Heart right ventricle (tissue), 16 donors: Measurements from ENCODE around the gene KCNQ1. TPM values are rescaled to one million over a fixed set of nuclear protein-coding genes. Genes with fewer than 3 reads are reported as not detected.

Source experiments
- ATAC-seq, 8 donors: fragments of 200-7000 bp; cut with Tn5 transposase; one replicate each; pipeline ENCODE4 v1.9.1; 2020; ENCODE audit warnings: mild to moderate bottlenecking in 8 of 8, moderate library complexity in 8 of 8, moderate number of reproducible peaks in 1 of 8
- DNase-seq, 2 donors: peaks; one replicate each; pipeline ENCODE4 v3.0.0-alpha.2; 2020
- H3K27ac ChIP-seq, 10 donors: fragments of 200-600 bp; sonication (generic) in 2 of 10; one replicate each; pipeline versions ENCODE4 v1.5.0 to v1.8.0; 2020 to 2022; ENCODE audit warnings: mild to moderate bottlenecking in 3 of 10
- H3K27me3 ChIP-seq, 7 donors: fragments of 200-600 bp; one replicate each; pipeline ENCODE4 v1.8.0; 2021 to 2022; ENCODE audit warnings: mild to moderate bottlenecking in 2 of 7
- H3K36me3 ChIP-seq, 9 donors: fragments of 200-600 bp; sonication (generic) in 1 of 9; one replicate each; pipeline versions ENCODE4 v1.5.0 to v1.8.0; 2020 to 2022; ENCODE audit warnings: mild to moderate bottlenecking in 2 of 9
- H3K4me1 ChIP-seq, 9 donors: fragments of 200-600 bp; sonication (generic) in 1 of 9; one replicate each; pipeline versions ENCODE4 v1.5.0 to v1.8.0; 2020 to 2022; ENCODE audit warnings: mild to moderate bottlenecking in 4 of 9
- H3K4me3 ChIP-seq, 10 donors: fragments of 200-600 bp; sonication (generic) in 2 of 10; one replicate each; pipeline versions ENCODE4 v1.5.0 to v1.8.0; 2020 to 2022; ENCODE audit warnings: mild to moderate bottlenecking in 7 of 10, moderate library complexity in 2 of 10
- H3K9me3 ChIP-seq, 11 donors: fragments of 200-600 bp in 10 of 11; sonication (generic) in 2 of 11; one replicate each; pipeline versions ENCODE4 v1.5.0 to v1.8.0; 2013 to 2022; ENCODE audit warnings: mild to moderate bottlenecking in 2 of 11, control low read depth in 1 of 11, moderate library complexity in 1 of 11
- CTCF ChIP-seq, 9 donors: fragments of 200-600 bp; sonication (generic) in 2 of 9; IDR thresholded peaks; one replicate each; pipeline versions ENCODE4 v1.5.0 to v1.8.0; 2021 to 2022; ENCODE audit warnings: antibody characterized with exemption in 9 of 9, mild to moderate bottlenecking in 5 of 9, moderate library complexity in 1 of 9
- WGBS, 2 donors: extraction: QIAGEN DNeasy Blood & Tissue Kit; methylation state at CpG; one replicate each; pipeline ENCODE4 v1.1.7; 2013; ENCODE audit warnings: inconsistent platforms in 1 of 2; 5-methylcytosine and 5-hydroxymethylcytosine counted together
- intact Hi-C, 10 donors: fragments of 100-400 bp; cut with DNase I; formaldehyde crosslinking; loops; one replicate each; pipeline versions ENCODE4 v1.11.1 to v1.14.2; 2022
- polyA plus RNA-seq, 2 donors: library from polyadenylated mRNA; stranded (reverse); fragments of 200-250 nt; gene quantifications; one replicate each; pipeline ENCODE4 v1.2.3, GENCODE V29; 2013
- total RNA-seq, 10 donors: library from RNA; stranded (reverse); fragmentation: NEBNext Ultra II Directional in 3 of 10; extraction: Animal tissue kit (Norgen Biotek cat#: 25700) in 3 of 10; gene quantifications; one replicate each; pipeline versions ENCODE4 v1.2.1 to v1.2.4, GENCODE V29; 2021 to 2023
- donor health status: Arrhythmogenic right ventricular cardiomyopathy.
- donor health status: ischemic (EF 13 %, LVEDD 7.1; RV severe dilation, severe dysfunction).
- donor health status: healthy with polysubstance abuse.
- donor health status: DM: no; HTN: yes; CAD: no.
- donor health status: DM: no; HTN: no; CAD: no.
- donor health status: ischemic (EF 25% LVEDD 6.9; RV normal size, moderate dysfunction).
- donor health status: ischemic (EF 25% LVEDD 5.7; RV mildly dilated, moderate dysfunction).
- donor health status: healthy.
- donor health status: DM: yes; HTN: yes; CAD: no.
- donor health status: Ischemic cardiomyopathy.
- donor health status: ischemic (EF 35%, LVEDD 5.7; RV mildly dilated, moderate dysfunction).
- donor health status: nonischemic (EF 11% LVEDD 7.7; RV severe dilation, severe dysfunction).
- donor health status: DM: yes; HTN: yes; CAD: no.
- donor health status: PGD.
- donor health status: ischemic (EF 29% LVEDD 5.4; RV normal size, mild dysfunction).
- donor health status: nonischemic (EF 23%, LVEDD 6.1; RV moderate dilation, normal function).

Gene KCNQ1
- total and polyA plus RNA-seq, 12 donors: 19.9 to 48.2 (median 33.7) TPM

- no peaks in the 10 kb centered on the region for H3K36me3 ChIP-seq
- no peak overlapping the region for H3K27ac ChIP-seq
- H3K4me3 ChIP-seq: no peak overlapping the region
- H3K4me1 ChIP-seq: peaks cover 6 to 52% (median 24%) of the 10 kb centered on the region in 9 donors
- H3K27me3 ChIP-seq: no peaks in the 10 kb centered on the region
- H3K9me3 ChIP-seq: no peaks in the 10 kb centered on the region
- intact Hi-C loops: no loop called here
- WGBS, 2 donors: 89 to 91% methylated on average over 7 of the region's 7 CpGs
- no peak for TF ChIP-seq CTCF (IDR thresholded peaks at IDR 0.05)
- no peak for ATAC-seq
- DNase-seq: no peak
These were observed 22.9 kb downstream of the KCNQ1 start for GRCh38 chr11:2467695-2468055.

GRCh38 chr11:2468363-2469235, 23.8 kb downstream of the KCNQ1 start:
- Histone ChIP-seq H3K36me3 (no peaks in the 10 kb centered on the region), H3K27me3 (no peaks in the 10 kb centered on the region), H3K9me3 (no peaks in the 10 kb centered on the region), H3K4me1 (peaks cover 5 to 49% (median 24%) of the 10 kb centered on the region in 9 donors), H3K27ac (no peak overlapping the region), H3K4me3 (no peak overlapping the region)
- TF ChIP-seq CTCF (IDR thresholded peaks at IDR 0.05): no peak
- ATAC-seq (no peak), DNase-seq (no peak)
- intact Hi-C loops: no loop called here
- WGBS, 2 donors: 81 to 86% methylated on average over 21 of the region's 21 CpGs

GRCh38 chr11:2470495-2470894, 25.7 kb downstream of the KCNQ1 start:
- no peaks in the 10 kb centered on the region for H3K9me3 ChIP-seq
- H3K27me3 ChIP-seq: no peaks in the 10 kb centered on the region
- H3K27ac ChIP-seq: no peak overlapping the region
- intact Hi-C loops: loop anchor here in 2 of 10 donors (5.0 kb wide), 1 partner anchor 37 kb away; no protein-coding TSS in a partner anchor
- H3K4me3 ChIP-seq: no peak overlapping the region
- no peak for DNase-seq
- TF ChIP-seq CTCF (IDR thresholded peaks at IDR 0.05): no peak
- peaks cover 5 to 47% (median 26%) of the 10 kb centered on the region in 9 donors for H3K4me1 ChIP-seq
- no peaks in the 10 kb centered on the region for H3K36me3 ChIP-seq
- ATAC-seq: no peak
- WGBS, 2 donors: 67 to 81% methylated on average over 7 of the region's 7 CpGs

GRCh38 chr11:2471048-2471803, 26.4 kb downstream of the KCNQ1 start:
- H3K36me3 ChIP-seq: no peaks in the 10 kb centered on the region
- DNase-seq (no peak), ATAC-seq (no peak)
- no peaks in the 10 kb centered on the region for H3K27me3 ChIP-seq
- no peaks in the 10 kb centered on the region for H3K9me3 ChIP-seq
- WGBS, 2 donors: 80 to 81% methylated on average over 17 of the region's 17 CpGs
- no peak overlapping the region for H3K27ac ChIP-seq
- H3K4me1 ChIP-seq: peaks cover 2 to 40% (median 21%) of the 10 kb centered on the region in 9 donors
- H3K4me3 ChIP-seq: no peak overlapping the region
- TF ChIP-seq CTCF (IDR thresholded peaks at IDR 0.05): no peak
- intact Hi-C loops: loop anchor here in 2 of 10 donors (5.0 kb wide), 1 partner anchor 36 kb away; no protein-coding TSS in a partner anchor
